Measurements from ENCODE around the gene HNRNPF. TPM values are rescaled to one million over a fixed set of nuclear protein-coding genes. Genes with fewer than 3 reads are reported as not detected.

Gene HNRNPF
- polyA plus RNA-seq, 1 donor (not counting 4 experiments of a cell fraction or from before 2014, with no cell fraction given), result 238 TPM

DNA sequence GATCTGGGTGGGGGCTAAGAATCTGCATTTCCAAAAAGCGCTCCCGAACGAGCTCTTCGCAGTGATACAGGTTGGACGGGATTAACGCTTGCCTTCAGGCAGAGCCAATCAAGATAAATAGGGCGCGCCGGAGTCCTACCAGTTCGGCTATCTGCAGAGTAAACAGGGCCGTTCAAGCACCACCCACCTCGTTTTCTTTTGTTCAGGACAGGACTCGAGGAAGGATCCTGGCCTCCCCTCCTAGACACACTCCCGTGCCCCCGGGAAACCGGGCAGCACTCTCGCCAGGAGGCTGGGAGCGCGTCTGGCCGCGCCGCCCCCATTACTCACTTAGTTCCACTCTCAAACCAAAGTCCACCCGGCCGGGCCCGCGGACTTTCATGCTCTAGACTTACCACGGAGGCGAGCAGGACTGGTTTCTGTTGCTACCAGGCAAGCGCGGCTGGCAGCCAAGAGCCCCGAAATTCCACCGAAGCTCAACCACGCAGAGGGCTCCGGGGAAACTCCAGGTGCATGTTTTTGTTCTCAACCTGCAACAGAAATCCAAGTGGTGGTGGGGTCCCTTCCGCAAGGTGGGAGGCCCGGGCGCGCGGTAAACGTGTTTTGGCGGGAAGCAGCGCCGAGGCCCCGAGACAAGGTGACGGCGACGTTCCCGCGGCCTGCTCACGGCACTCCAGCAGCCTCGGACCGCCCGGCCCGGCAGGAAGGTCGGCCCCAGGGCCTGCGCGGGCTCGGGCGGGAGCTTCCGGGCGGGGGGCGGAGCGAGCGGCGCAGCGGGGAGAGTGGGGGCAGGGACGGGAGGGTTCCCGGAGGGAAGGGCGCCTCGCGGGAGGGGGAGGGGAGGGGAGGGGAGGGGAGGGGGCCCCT lies 12.7 kb downstream of the HNRNPF start:
- H3K4me2 ChIP-seq (ENCODE audit: control insufficient read depth, extremely low read depth, insufficient read depth, low read depth, low read length), result peak overlapping the region; percentile 91
- H4K20me1 ChIP-seq (ENCODE audit: control insufficient read depth, extremely low read depth, insufficient read depth, low read length), result peaks cover 39% of the 10 kb centered on the region
- peaks cover 34% of the 10 kb centered on the region for H3K4me1 ChIP-seq (ENCODE audit: control insufficient read depth, extremely low read depth, insufficient read depth, low read length)
- peaks cover 15 to 28% of the 10 kb centered on the region in 2 experiments for H3K36me3 ChIP-seq (ENCODE audit: control insufficient read depth in 2 of 2, extremely low read depth in 1 of 2, insufficient read depth in 2 of 2, low read length in 2 of 2)
- peaks cover 95% of the 10 kb centered on the region for H3K79me2 ChIP-seq (ENCODE audit: control insufficient read depth, insufficient read depth, low read length)
- H3K9ac ChIP-seq (ENCODE audit: control insufficient read depth, extremely low read depth, insufficient read depth, low read length), result peak overlapping the region; percentile 84
- peak overlapping the region; percentile 44 to 79 (median 66) for H3K4me3 ChIP-seq (ENCODE audit: control insufficient read depth in 2 of 3, extremely low read depth in 1 of 3, insufficient read depth in 2 of 3, low read depth in 1 of 3, low read length in 3 of 3)
- DNase-seq (ENCODE audit: low read depth, low spot score) (no peak), FAIRE-seq (no peak)
- H2AFZ ChIP-seq (ENCODE audit: control insufficient read depth, low read length), result no peak overlapping the region
- TF ChIP-seq, protein P1, sequence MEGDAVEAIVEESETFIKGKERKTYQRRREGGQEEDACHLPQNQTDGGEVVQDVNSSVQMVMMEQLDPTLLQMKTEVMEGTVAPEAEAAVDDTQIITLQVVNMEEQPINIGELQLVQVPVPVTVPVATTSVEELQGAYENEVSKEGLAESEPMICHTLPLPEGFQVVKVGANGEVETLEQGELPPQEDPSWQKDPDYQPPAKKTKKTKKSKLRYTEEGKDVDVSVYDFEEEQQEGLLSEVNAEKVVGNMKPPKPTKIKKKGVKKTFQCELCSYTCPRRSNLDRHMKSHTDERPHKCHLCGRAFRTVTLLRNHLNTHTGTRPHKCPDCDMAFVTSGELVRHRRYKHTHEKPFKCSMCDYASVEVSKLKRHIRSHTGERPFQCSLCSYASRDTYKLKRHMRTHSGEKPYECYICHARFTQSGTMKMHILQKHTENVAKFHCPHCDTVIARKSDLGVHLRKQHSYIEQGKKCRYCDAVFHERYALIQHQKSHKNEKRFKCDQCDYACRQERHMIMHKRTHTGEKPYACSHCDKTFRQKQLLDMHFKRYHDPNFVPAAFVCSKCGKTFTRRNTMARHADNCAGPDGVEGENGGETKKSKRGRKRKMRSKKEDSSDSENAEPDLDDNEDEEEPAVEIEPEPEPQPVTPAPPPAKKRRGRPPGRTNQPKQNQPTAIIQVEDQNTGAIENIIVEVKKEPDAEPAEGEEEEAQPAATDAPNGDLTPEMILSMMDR (optimal IDR thresholded peaks at IDR 0.05 in 1 of 3, IDR thresholded peaks at IDR 0.05 in 1 of 3, conservative IDR thresholded peaks at IDR 0.05 in 1 of 3; ENCODE audit: extremely low read depth in 1 of 3, insufficient read depth in 2 of 3, low read length in 3 of 3), result no peak
- TF ChIP-seq EZH2 (IDR thresholded peaks at IDR 0.05; ENCODE audit: low read length), result no peak
- H3K9me1 ChIP-seq (ENCODE audit: control insufficient read depth, extremely low read depth, insufficient read depth, low read length), result no peaks in the 10 kb centered on the region
- no peaks in the 10 kb centered on the region for H3K9me3 ChIP-seq (ENCODE audit: control insufficient read depth, low read depth, low read length)
- peak overlapping the region; percentile 78 for H3K27ac ChIP-seq (ENCODE audit: control insufficient read depth, insufficient read depth, low read length)
- no peaks in the 10 kb centered on the region for H3K27me3 ChIP-seq (ENCODE audit: control insufficient read depth, extremely low read depth, insufficient read depth, low read length)
- dilution Hi-C loops (cut with MboI; ENCODE audit: extremely low pct_ligation_motif_present, low sequenced_read_pairs), result no loop called here

DNA sequence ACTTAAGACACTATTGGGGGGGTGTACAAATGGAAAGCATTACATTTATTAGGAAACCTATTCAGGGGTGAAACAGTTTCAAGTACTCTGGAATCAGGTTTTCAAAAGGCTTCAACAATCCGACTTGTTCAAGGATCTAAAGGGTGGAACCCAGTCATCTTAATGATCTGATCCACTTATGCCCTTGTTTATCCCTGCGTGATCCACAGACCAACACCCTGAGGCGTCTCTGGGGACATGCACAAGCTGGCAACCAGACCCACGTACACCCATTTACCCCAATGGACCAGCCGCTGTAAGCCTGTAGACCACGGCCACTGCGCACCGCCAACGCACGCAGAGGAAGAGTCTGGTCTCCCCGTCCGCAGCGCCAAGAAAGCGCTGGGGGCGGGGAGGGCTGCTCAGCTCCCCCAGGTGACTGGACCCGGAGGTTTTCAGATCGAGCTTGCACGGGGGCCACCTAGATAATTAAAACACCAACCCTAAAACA lies 13.4 kb downstream of the HNRNPF start:
- no peaks in the 10 kb centered on the region for H3K27me3 ChIP-seq (ENCODE audit: control insufficient read depth, extremely low read depth, insufficient read depth, low read length)
- peak overlapping the region; percentile 44 to 79 (median 66) for H3K4me3 ChIP-seq (ENCODE audit: control insufficient read depth in 2 of 3, extremely low read depth in 1 of 3, insufficient read depth in 2 of 3, low read depth in 1 of 3, low read length in 3 of 3)
- dilution Hi-C loops (cut with MboI; ENCODE audit: extremely low pct_ligation_motif_present, low sequenced_read_pairs), result no loop called here
- no peaks in the 10 kb centered on the region for H3K9me1 ChIP-seq (ENCODE audit: control insufficient read depth, extremely low read depth, insufficient read depth, low read length)
- peaks cover 34% of the 10 kb centered on the region for H3K4me1 ChIP-seq (ENCODE audit: control insufficient read depth, extremely low read depth, insufficient read depth, low read length)
- FAIRE-seq, result no peak
- peaks cover 16 to 34% of the 10 kb centered on the region in 2 experiments for H3K36me3 ChIP-seq (ENCODE audit: control insufficient read depth in 2 of 2, extremely low read depth in 1 of 2, insufficient read depth in 2 of 2, low read length in 2 of 2)
- peaks cover 94% of the 10 kb centered on the region for H3K79me2 ChIP-seq (ENCODE audit: control insufficient read depth, insufficient read depth, low read length)
- H3K9me3 ChIP-seq (ENCODE audit: control insufficient read depth, low read depth, low read length), result no peaks in the 10 kb centered on the region
- peak overlapping the region; percentile 78 for H3K27ac ChIP-seq (ENCODE audit: control insufficient read depth, insufficient read depth, low read length)
- TF ChIP-seq, protein P1 (optimal IDR thresholded peaks at IDR 0.05 in 1 of 3, IDR thresholded peaks at IDR 0.05 in 1 of 3, conservative IDR thresholded peaks at IDR 0.05 in 1 of 3; ENCODE audit: extremely low read depth in 1 of 3, insufficient read depth in 2 of 3, low read length in 3 of 3), result no peak
- no peak for TF ChIP-seq EZH2 (IDR thresholded peaks at IDR 0.05; ENCODE audit: low read length)
- peaks cover 34% of the 10 kb centered on the region for H4K20me1 ChIP-seq (ENCODE audit: control insufficient read depth, extremely low read depth, insufficient read depth, low read length)
- peak overlapping the region; percentile 84 for H3K9ac ChIP-seq (ENCODE audit: control insufficient read depth, extremely low read depth, insufficient read depth, low read length)
- no peak overlapping the region for H2AFZ ChIP-seq (ENCODE audit: control insufficient read depth, low read length)
- H3K4me2 ChIP-seq (ENCODE audit: control insufficient read depth, extremely low read depth, insufficient read depth, low read depth, low read length), result peak overlapping the region; percentile 91
- no peak for DNase-seq (ENCODE audit: low read depth, low spot score)

Data from keratinocyte (primary cell).